Activated gamma-delta T cell treated with anti-CD3 and anti-CD28 coated beads, Interleukin-2, amount 50 U/mL, for 16 hours (primary cell): ENCODE results near the gene HPDL.
"Not testable (repeated sequence)": the region's sequence is repeated elsewhere in the genome, so short reads cannot be mapped to it uniquely, and the experiment has no call there.

Experiments used
- DNase-seq: peaks from one replicate; pipeline ENCODE4 v3.0.0-alpha.2; 2020; ENCODE audit warnings: low read depth

HPDL gene

DNA sequence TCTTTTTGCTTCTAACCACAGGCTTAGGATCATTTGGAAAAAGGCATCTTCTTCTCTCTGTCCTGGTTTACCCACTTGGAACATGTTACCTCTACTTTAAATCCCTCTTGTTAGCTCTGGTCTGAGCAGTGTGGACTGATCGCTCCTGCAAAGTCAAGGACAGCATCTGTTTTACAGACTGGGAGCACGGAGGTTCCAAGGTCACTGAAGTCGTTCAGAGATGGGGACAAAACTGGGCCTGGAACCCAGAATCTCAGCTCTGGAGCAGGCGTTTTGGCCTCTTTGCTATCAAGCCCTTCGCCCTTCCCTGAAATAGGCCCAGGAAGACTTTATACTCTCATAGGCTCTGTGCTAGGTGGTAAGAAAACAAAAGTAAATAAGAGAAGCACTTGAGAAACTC, 24.8 kb downstream of the HPDL start:
- DNase-seq = no peak

DNA sequence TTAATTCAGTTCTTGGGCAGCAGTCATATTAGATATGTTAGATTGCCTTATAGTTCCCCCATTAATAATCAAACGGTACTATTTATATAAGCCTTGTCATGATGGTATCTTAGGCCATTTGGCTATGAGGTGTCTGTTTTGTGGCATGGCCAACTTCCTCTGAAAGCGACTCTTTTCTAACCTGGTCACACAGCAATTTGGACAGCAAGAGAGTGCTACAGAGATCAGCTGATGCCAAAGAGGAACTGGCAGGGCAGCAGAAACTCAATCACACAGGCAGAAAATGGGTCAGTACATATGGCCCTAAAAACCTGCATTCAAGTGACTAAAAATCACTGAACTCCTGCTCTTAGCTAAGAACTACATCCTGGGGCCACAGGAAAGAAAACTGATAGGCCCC, 27.0 kb downstream of the HPDL start:
- DNase-seq = no peak

DNA sequence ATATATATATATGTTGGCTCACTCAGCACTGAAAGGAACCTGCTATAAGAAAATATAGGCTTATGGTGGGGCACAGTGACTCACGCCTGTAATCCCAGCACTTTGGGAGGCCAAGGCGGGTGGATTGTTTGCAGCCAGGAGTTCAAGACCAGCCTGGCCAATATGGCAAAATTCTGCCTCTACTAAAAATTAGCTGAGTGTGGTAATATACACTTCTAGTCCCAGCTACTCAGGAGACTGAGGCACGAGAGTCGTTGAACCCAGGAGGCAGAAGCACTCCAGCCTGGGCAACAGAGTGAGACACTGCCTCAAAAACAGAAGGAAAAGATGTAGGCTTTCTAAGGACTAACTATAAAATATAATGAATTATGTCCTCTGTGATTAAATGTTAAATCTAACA, 28.1 kb downstream of the HPDL start:
- no peak for DNase-seq

DNA sequence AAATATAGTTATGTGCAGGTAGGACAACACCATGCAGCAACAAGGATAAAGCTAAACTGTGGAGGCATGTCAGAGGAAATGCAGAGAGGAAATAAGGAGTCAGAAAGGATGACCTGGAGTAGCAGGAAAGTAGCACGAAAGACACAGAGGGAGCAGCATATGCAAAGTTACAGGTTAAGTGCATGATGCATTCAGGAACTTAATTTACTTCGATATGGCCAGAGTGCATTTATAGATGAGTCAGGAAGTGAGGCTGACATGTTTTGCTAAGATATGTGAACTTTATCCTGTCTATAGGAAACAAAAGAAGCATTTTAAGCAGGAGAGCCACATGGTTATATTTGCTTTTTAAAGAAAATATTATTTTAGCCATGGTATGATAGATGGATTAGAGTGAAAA, 29.0 kb downstream of the HPDL start:
- no peak for DNase-seq

DNA sequence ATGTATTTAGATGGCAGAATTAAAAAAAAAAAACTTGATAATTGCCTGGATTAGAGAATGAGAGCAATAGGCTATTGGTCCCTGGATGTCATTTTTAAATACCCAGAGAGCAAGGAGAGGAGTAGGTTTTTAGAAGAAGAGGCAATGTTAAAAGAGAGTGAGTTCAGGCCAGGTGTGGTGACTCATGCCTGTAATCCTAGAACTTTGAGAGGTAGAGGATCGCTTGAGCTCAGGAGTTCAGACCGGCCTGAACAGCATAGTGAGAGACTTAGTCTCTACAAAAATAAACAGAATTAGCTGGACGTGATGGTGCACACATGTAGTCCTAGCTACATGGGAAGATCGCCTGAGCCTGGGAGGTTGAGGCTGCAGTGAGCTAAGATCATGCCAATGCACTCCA, 29.5 kb downstream of the HPDL start:
- DNase-seq = no peak

DNA sequence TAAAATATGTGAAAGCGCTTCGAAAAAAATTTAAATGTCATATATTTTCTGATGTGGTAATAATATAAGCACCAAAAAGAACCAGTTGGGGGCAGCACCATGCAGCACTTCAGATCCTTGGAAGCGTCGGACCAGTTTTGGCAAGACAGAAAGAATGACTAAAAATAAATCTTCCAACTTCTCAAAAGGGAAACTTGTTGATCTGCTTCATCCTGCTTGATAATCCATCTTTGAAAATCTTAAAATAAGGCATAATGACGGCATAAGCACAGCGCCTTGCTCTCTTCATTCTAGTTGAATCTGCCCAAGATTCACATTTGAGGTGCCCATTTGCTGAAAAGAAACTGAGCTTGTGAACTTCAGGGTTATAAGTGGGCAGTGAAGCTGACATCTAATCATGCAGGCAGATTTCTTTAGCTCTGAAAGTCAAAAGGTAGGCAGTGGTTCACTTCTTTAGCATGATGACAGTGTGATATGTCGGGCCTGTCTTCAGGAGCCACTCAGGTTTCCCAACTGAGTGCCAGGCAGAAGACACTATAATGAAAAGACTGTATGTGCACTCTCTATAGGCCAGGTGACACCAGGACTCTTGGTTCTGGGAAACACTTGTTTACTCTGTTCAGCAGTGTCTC, 33.3 kb downstream of the HPDL start:
- peak; percentile 29 for DNase-seq

DNA sequence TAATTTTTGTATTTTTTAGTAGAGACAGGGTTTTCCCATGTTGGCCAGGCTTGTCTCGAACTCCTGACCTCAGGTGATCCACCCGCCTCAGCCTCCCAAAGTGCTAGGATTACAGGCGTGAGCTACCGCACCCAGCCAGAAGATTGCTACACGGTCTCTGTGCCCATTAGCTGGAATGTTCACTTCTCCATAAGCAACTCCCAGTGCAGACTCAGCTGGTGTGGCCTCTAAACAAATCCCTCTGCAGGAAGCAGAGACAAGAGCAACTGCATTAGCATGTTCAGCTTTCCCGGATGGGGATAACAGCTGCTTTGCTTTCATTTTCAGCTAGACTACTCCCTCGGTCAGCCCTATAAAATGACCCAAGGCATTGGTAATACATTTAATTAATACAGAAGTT, 34.3 kb downstream of the HPDL start:
- not testable (repeated sequence) for DNase-seq

DNA sequence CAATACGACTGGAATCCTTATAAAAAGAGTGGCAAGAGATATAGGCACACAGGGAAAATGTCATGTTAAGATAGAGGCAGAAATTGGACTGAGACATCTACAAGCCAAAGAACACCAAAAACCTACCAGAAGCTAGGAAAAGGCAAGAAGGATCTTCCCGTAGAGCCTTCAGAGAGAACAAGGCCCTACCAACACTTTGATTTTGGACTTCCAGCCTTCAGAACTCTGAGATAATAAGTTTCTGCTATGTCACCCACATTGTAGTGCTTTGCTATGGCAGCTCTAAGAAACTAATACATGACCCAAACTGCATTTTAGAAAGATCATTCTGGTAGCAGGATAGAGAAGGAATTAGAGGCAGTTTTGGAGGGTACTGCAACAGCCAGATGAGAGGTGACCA, 37.6 kb downstream of the HPDL start:
- DNase-seq = no peak

DNA sequence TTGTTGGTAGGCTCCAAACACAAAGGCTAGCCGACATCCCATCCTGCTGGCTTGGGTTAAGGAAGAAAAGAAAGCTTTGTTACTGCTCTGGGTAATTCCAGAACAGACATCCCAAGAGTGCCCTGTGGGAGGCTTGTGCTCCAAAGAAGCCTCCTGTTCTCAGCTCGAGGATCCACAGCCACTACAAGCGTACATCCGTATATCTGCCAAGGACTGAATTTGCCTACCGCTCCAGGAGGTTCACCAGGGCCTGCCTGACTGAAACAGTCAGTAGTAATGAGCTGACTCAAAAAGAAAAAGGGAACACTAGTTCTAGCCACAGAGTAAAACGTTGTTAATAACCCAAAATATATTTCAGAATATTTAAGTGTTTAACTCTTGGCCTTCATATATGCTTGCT, 38.4 kb downstream of the HPDL start:
- DNase-seq = no peak

DNA sequence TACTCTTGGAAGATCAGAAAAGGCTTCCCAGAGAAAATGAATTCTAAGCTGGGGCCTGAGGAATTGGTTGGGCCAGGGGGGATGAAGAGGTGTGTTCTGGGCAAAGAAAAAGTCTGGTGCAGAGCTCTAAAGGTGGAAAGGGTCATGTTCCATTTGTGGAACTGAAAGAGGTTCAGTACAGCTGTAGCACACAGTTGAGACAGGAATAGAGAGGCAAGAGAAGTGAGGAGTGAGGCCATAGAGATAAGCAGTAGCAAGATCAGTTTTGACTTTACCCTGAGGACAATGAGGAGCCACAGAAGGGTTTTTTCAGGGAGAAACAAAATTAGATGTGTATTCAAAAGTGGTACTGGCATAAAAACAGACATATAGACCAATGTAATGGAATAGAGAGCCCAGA, 43.9 kb downstream of the HPDL start:
- DNase-seq = no peak

DNA sequence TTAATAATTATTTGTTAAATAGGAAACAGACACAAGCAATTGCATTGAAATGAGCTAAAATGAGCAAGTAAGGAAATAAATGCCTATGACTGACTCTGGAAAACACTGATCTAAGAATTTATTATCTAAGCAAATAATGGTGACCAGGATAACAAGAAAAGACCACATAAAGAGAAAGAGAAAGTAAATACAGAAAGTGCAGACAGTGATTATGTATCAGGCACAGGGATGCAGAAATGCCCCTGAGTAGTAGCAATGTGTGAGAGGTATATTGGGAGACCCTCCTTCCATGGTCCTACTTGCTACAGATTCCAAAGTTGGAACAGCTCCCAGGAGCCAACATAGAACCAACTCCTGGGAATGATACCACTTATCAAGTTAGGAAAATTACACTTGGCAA, 46.9 kb downstream of the HPDL start:
- DNase-seq = no peak

DNA sequence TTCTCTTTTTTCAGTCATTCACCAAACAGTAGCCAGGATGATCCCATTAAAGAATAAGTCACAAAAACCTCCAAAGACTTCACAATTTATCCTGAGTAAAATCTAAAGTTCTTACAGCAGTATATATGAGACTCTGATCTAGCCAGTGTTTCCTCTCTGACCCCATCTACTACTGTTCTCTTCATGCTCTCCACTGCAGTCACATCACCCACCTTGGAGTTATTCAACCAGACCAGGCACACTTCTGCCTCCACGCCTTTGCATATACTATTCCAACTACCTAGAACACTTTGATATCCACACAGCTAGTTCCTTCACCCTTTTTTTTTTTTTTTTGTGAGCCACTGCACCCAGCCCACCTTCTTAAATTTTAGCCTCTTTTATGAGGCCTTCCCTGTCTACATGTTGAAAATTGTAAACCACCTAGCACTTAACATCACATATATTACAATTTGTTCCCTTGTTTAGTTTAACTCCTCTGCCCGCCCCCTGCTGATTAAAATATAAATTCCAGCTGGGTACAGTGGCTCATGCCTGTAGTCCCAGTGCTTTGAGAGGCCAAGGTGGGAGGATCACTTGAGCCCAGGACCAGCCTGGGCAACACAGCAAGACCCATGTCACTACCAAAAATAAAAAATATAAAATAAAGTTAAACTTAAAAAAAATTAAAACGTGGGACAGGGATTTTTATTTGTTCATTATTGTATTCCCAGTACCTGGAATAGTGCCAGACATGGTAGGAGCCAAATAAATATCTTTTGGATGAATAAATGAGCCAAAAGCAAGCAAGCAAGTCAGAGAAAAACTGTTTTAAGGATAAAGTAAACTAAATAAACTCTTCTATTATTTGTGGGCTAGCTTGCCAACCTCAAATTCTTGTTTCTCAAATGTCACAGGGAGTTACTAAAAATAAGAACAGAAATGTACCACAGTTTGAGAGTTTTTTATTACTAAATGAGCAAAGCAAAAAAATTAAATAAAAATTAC, 48.7 kb downstream of the HPDL start:
- no peak for DNase-seq

DNA sequence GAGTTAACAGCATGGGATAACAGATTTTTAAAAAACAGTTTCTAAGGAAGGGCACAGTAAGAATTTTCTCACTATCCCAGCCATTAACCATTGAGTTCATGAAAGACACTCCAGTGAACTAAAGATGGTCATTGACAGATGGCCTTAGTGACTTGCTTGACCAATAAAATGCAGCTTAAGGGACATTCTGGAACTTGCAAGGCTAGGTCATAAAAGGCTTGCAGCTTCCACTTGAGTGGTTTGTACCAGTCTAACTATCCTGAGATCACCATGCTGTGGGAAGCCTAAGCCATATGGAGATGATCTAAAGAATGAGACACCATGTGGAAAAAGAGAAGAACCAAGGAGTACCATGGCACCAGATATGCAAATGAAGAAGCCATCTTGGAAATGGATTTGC, 51.5 kb downstream of the HPDL start:
- DNase-seq = no peak
